OCI-LY1 (cell line): ENCODE data around the gene PYCR2.

Source experiments
- EZH2 ChIP-seq: fragments of 200-600 bp; sonication (generic), shearing (Covaris generic); IDR thresholded peaks from 2 replicates; pipeline ENCODE4 v1.8.0; 2017; ENCODE audit warnings: borderline replicate concordance, mixed run types, mild to moderate bottlenecking, antibody characterized with exemption, low read length, moderate library complexity, mixed read lengths
- TF ChIP-seq, protein P1 (sequence below): fragments of 200-600 bp; sonication (generic), shearing (Covaris generic); IDR thresholded peaks from 2 replicates; pipeline ENCODE4 v1.5.1; 2017; ENCODE audit warnings: mild to moderate bottlenecking, antibody characterized with exemption, low read length, moderate library complexity, mixed read lengths

DNA sequence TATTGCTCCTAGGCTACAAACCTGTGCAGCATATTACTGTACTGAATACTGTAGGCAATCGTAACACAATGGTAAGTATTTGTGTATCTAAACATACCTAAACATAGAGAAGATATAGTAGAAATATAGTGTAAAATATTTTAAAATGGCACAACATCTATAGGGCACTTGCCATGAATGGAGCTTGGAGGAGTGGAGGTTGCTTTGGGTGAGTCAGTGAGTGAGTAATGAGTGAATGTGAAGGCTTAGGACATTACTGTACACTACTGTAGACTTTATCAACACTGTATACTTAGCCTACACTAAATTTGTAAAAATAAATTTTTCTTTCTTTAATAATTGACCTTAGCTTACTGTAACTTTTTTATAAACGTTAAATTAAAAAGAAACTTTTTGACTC is 9.0 kb upstream of the PYCR2 start:
- TF ChIP-seq, protein P1, sequence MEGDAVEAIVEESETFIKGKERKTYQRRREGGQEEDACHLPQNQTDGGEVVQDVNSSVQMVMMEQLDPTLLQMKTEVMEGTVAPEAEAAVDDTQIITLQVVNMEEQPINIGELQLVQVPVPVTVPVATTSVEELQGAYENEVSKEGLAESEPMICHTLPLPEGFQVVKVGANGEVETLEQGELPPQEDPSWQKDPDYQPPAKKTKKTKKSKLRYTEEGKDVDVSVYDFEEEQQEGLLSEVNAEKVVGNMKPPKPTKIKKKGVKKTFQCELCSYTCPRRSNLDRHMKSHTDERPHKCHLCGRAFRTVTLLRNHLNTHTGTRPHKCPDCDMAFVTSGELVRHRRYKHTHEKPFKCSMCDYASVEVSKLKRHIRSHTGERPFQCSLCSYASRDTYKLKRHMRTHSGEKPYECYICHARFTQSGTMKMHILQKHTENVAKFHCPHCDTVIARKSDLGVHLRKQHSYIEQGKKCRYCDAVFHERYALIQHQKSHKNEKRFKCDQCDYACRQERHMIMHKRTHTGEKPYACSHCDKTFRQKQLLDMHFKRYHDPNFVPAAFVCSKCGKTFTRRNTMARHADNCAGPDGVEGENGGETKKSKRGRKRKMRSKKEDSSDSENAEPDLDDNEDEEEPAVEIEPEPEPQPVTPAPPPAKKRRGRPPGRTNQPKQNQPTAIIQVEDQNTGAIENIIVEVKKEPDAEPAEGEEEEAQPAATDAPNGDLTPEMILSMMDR: no peak
- TF ChIP-seq EZH2: no peak
